Activated T-cell treated with anti-CD3 and anti-CD28 coated beads, Interleukin-2, amount 50 U/mL, for 4 hours (primary cell): ENCODE data around the gene SRPK2. TPM values are rescaled to one million over a fixed set of nuclear protein-coding genes. Genes with fewer than 3 reads are reported as not detected.
"Not testable (repeated sequence)": the region's sequence is repeated elsewhere in the genome, so short reads cannot be mapped to it uniquely, and the experiment has no call there.

Experiments used
- ATAC-seq, 2 donors: fragments of 200-7000 bp; cut with Tn5 transposase; one replicate each; pipeline ENCODE4 v1.10.0; 2021
- DNase-seq: peaks from one replicate; pipeline ENCODE4 v3.0.0-alpha.2; 2020
- H3K27me3 Mint-ChIP-seq: one replicate; pipeline ENCODE4 v1.8.0; 2021; ENCODE audit warnings: low read depth, mixed read lengths
- H3K36me3 Mint-ChIP-seq: one replicate; pipeline ENCODE4 v1.8.0; 2022; ENCODE audit warnings: mixed read lengths; ENCODE audit not compliant: insufficient read depth
- H3K4me1 Mint-ChIP-seq: one replicate; pipeline ENCODE4 v1.8.0; 2021; ENCODE audit warnings: low read depth, mixed read lengths
- H3K4me3 Mint-ChIP-seq: one replicate; pipeline ENCODE4 v1.8.0; 2021; ENCODE audit warnings: mild to moderate bottlenecking, moderate library complexity, mixed read lengths
- H3K9me3 Mint-ChIP-seq: one replicate; pipeline ENCODE4 v1.8.0; 2021; ENCODE audit warnings: mixed read lengths
- total RNA-seq, 3 donors: library from RNA; stranded (reverse); gene quantifications; one replicate each; pipeline ENCODE4 v1.2.1, GENCODE V29; 2021

SRPK2 gene
- total RNA-seq, 3 donors from 2014 or later = 29.6 to 32.2 (median 30.0) TPM

DNA sequence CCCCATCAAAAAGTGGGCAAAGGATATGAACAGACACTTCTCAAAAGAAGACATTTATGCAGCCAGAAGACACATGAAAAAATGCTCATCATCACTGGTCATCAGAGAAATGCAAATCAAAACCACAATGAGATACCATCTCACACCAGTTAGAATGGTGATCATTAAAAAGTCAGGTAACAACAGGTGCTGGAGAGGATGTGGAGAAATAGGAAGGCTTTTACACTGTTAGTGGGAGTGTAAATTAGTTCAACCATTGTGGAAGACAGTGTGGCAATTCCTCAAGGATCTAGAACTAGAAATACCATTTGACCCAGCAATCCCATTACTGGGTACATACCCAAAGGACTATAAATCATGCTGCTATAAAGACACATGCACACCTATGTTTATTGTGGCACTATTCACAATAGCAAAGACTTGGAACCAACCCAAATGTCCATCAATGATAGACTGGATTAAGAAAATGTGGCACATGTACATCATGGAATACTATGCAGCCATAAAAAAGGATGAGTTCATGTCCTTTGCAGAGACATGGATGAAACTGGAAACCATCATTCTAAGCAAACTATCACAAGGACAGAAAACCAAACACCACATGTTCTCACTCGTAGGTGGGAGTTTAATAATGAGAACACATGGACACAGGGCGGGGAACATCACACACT, 128.4 kb downstream of the SRPK2 start:
- not testable (repeated sequence) for H3K36me3 Mint-ChIP-seq, H3K27me3 Mint-ChIP-seq, H3K4me3 Mint-ChIP-seq, DNase-seq, H3K9me3 Mint-ChIP-seq, ATAC-seq
- peaks cover 45% of the 10 kb centered on the region for H3K4me1 Mint-ChIP-seq

DNA sequence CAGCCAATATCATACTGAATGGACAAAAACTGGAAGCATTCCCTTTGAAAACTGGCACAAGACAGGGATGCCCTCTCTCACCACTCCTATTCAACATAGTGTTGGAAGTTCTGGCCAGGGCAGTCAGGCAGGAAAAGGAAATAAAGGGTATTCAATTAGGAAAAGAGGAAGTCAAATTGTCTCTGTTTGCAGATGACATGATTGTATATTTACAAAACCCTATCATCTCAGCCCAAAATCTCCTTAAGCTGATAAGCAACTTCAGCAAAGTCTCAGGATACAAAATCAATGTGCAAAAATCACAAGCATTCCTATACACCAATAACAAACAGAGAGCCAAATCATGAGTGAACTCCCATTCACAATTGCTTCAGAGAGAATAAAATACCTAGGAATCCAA, 129.8 kb downstream of the SRPK2 start:
- H3K4me1 Mint-ChIP-seq = peaks cover 37% of the 10 kb centered on the region
- not testable (repeated sequence) for H3K36me3 Mint-ChIP-seq, H3K4me3 Mint-ChIP-seq, H3K27me3 Mint-ChIP-seq, H3K9me3 Mint-ChIP-seq, ATAC-seq, DNase-seq

DNA sequence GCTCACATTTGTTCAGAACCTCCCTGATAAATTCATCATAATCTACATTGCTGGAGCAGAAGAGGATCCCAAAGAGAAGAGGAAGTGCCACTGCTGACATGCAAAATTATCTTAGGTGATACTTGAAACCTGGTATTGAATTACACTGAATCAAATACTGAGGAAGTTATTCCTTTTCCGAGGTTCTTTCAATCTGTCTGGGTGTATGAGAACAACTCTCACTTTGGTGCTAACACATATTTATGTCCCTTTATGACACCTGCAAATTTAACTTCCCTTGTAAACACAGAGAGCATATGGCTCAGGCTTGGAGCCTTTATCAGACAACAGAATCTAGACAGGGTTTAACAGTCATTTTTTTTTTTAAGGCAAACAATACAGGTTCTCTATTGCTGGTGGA, 131.4 kb downstream of the SRPK2 start:
- no peak for DNase-seq
- Mint-ChIP-seq H3K36me3 (no peaks in the 10 kb centered on the region), H3K27me3 (no peaks in the 10 kb centered on the region), H3K9me3 (no peaks in the 10 kb centered on the region), H3K4me3 (no peak overlapping the region), H3K4me1 (peaks cover 39% of the 10 kb centered on the region)
- ATAC-seq = no peak

DNA sequence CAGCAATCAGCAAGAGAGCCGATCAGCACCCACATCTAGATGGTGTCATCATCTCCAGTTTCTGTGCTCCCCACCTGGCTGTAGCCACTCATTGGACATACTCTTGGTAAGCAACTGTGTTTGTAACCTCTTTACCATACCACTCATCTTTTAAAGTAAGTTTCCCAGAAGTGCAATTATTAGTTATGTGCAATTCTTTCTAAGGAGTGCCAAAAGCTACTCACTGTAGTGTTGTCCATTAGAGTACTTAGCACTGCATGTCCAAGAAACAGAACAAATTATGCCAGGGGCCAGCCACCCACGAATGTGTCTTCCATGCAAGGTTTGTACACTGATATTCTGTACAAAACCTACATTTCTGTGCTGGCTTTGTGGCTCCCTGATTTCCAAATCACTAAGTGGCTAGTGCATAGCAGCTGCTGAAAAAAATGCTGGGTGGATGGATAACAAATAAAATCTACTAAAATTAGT, 131.9 kb downstream of the SRPK2 start:
- DNase-seq (no peak), ATAC-seq (no peak)
- Mint-ChIP-seq H3K27me3 (no peaks in the 10 kb centered on the region), H3K36me3 (peaks cover 1% of the 10 kb centered on the region), H3K9me3 (no peaks in the 10 kb centered on the region), H3K4me1 (peaks cover 42% of the 10 kb centered on the region), H3K4me3 (no peak overlapping the region)

DNA sequence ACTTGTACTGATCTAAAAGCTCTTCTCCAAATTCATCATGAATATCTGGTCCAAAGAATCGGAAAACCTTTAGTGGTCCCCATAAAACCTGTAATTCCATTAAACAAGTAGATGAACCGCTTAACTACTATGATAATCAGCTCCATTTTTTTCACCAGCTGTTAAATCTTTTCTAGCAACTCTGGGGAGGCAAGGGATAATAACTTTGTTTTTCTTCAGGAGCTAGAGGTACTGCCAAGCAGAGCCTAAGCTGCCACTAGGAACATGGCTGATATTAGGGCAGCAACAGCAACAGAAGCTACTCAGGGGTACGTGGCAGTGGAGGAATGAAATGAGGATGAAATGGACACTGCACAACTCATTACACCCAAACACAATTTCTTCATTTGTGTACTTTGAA, 138.0 kb downstream of the SRPK2 start:
- H3K4me1 Mint-ChIP-seq = peaks cover 32% of the 10 kb centered on the region
- H3K27me3 Mint-ChIP-seq = no peaks in the 10 kb centered on the region
- H3K4me3 Mint-ChIP-seq = no peak overlapping the region
- no peaks in the 10 kb centered on the region for H3K9me3 Mint-ChIP-seq
- ATAC-seq (no peak), DNase-seq (no peak)
- peaks cover 1% of the 10 kb centered on the region for H3K36me3 Mint-ChIP-seq

DNA sequence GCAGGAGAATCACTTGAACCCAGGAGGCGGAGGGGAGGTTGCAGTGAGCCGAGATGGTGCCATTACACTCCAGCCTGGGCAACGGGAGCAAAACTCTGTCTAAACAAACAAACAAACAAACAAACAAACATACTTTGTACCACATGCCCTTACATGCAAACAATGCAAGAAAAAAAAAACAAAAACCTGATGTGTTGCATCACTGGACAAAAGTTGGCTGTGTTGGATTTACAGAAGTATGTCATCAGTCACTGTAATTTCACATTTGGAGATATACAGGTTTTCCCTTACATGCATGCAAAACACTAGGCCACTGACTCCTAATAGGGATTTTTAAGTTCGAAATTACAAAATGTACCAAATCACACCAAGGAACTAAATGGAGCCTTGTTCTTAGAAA, 138.5 kb downstream of the SRPK2 start:
- H3K36me3 Mint-ChIP-seq = peaks cover 1% of the 10 kb centered on the region
- peaks cover 30% of the 10 kb centered on the region for H3K4me1 Mint-ChIP-seq
- ATAC-seq = no peak
- H3K27me3 Mint-ChIP-seq = no peaks in the 10 kb centered on the region
- H3K9me3 Mint-ChIP-seq = no peaks in the 10 kb centered on the region
- no peak overlapping the region for H3K4me3 Mint-ChIP-seq
- no peak for DNase-seq

DNA sequence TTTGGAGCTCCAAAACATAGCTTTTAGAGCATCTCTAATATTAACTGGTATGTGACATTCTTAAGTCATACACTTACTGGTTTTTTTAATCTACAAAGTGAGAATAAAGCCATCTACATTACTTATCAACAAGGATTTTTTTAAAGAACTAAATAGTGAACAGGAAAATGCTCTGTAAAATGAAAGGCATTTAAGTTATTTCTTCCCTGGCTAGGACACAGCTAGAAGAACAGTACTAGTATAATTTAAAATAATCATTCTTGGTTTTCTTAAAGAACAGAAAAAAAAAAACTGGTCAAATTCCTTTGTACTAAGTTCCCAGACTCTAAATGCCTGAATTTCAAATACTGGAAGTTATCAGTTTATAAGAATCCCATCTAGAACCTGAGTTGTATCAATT, 139.5 kb downstream of the SRPK2 start:
- no peak overlapping the region for H3K4me3 Mint-ChIP-seq
- DNase-seq (no peak), ATAC-seq (no peak)
- peaks cover 29% of the 10 kb centered on the region for H3K4me1 Mint-ChIP-seq
- H3K36me3 Mint-ChIP-seq = peaks cover 1% of the 10 kb centered on the region
- H3K27me3 Mint-ChIP-seq = no peaks in the 10 kb centered on the region
- H3K9me3 Mint-ChIP-seq = no peaks in the 10 kb centered on the region

DNA sequence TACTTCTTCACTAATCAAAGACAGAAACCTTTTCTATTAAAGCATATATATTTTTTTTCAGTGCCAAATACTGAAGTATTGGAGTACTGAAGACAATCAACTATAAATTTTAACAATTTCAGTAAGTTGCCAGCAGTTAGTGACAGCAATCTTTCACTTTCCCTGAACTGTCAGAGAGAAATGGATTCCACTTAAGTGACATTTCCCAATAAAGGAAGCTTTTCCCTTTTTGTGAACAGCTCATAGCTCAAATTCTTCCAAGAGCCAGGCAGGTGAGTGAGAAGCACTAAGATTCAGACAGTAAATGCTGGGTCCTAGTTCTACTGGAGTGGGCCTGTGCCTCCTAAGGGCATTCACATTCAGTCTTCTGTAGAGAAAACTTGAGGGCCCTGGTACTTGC, 142.0 kb downstream of the SRPK2 start:
- ATAC-seq (no peak), DNase-seq (no peak)
- Mint-ChIP-seq H3K4me3 (no peak overlapping the region), H3K36me3 (no peaks in the 10 kb centered on the region), H3K9me3 (no peaks in the 10 kb centered on the region), H3K27me3 (no peaks in the 10 kb centered on the region), H3K4me1 (peaks cover 20% of the 10 kb centered on the region)

DNA sequence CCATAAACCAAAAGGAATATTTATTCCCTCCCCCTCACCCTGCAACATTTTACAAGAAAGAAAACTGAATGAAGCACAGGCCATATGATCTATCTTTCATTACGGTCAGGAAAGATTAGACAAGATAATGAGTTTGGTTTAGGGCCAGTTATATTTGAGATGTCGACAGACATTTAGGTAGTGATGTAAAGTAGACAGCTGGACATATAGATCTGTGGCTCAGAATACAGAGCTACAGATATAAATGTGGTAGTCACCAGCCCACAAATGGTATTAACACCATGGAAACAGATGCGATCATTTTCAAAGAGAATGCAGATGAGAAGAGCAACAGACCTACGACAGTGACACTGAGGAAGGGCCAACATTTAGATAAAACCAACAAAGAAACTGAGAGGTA, 142.5 kb downstream of the SRPK2 start:
- no peaks in the 10 kb centered on the region for H3K36me3 Mint-ChIP-seq
- DNase-seq (no peak), ATAC-seq (no peak)
- peaks cover 23% of the 10 kb centered on the region for H3K4me1 Mint-ChIP-seq
- H3K4me3 Mint-ChIP-seq = no peak overlapping the region
- no peaks in the 10 kb centered on the region for H3K9me3 Mint-ChIP-seq
- H3K27me3 Mint-ChIP-seq = no peaks in the 10 kb centered on the region

DNA sequence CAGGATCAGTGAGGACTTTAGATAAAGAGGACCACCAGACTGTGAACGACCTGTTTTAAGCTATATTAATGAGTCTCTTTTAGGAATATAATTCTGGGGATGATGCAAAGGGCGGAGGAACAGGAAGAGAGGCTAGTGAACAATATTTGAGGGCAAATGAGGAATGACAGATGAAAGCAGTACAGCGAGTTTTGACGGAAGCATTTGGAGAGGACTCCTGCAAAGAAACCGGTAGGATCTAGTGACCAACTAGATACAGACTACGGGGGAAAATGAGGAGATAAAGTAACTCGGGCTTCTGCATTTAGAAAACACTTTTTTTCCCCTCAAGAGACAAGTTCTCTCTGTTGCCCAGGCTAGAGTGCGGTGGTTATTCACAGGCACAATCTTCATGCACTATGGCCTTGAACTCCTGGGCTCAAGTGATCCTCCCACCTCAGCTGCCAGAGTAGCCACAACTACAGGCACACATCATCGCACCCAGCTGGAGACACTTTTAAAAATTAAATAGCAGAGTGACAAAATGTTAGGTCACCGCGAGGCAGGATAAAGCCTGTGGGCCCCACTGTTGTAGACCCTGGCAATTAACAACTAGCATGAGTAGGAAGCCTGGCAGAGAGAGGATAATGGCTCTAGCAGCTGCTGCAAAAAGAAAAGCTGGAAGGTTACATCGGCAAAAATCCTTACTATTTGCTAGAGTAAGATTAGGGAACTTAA, 143.2 kb downstream of the SRPK2 start:
- no peaks in the 10 kb centered on the region for H3K27me3 Mint-ChIP-seq
- no peak overlapping the region for H3K4me3 Mint-ChIP-seq
- DNase-seq (no peak), ATAC-seq (no peak)
- peaks cover 24% of the 10 kb centered on the region for H3K4me1 Mint-ChIP-seq
- H3K9me3 Mint-ChIP-seq = no peaks in the 10 kb centered on the region
- H3K36me3 Mint-ChIP-seq = no peaks in the 10 kb centered on the region

DNA sequence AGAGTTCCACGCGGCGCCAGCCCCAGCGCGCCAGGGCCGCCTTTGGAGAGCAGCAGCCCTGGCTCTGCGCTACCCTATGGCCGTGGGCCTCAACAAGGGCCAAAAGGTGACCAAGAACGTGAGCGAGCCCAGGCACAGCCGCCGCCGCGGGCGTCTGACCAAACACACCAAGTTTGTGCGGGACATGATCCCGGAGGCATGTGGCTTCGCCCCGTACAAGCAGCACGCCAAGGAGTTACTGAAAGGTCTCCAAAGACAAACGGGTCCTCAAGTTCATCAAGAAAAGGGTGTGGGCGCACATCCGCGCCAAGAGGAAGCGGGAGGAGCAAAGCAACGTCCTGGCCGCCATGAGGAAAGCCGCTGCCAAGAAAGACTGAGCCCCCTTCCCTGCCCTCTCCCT, 144.1 kb downstream of the SRPK2 start:
- Mint-ChIP-seq H3K36me3 (no peaks in the 10 kb centered on the region), H3K4me1 (peaks cover 31% of the 10 kb centered on the region)

DNA sequence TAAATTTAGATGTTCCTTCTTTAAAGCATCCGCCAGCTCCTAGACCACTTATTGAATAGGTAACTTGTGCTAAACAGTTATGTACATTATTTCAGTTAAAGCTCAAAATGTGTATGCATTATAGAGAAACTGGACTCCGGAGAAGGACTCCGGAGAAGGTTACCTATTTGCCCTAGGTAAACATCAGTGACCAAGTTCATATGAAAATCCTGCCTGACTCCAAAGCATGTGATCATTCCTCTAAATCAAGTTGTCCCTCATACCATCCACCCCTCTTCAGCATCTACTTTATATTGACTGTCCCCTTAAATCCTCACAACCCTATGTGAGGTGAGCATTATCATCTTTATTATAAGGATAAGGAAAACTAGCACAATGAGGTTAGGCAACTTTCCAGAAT, 147.5 kb downstream of the SRPK2 start:
- Mint-ChIP-seq H3K4me1 (peaks cover 52% of the 10 kb centered on the region), H3K9me3 (no peaks in the 10 kb centered on the region), H3K27me3 (no peaks in the 10 kb centered on the region), H3K36me3 (no peaks in the 10 kb centered on the region), H3K4me3 (no peak overlapping the region)
- no peak for ATAC-seq
- DNase-seq = no peak

More for the DNA sequence above, 144.1 kb downstream of the SRPK2 start:
- ATAC-seq = no peak
- no peak for DNase-seq
- Mint-ChIP-seq H3K27me3 (no peaks in the 10 kb centered on the region), H3K4me3 (no peak overlapping the region), H3K9me3 (no peaks in the 10 kb centered on the region)

DNA sequence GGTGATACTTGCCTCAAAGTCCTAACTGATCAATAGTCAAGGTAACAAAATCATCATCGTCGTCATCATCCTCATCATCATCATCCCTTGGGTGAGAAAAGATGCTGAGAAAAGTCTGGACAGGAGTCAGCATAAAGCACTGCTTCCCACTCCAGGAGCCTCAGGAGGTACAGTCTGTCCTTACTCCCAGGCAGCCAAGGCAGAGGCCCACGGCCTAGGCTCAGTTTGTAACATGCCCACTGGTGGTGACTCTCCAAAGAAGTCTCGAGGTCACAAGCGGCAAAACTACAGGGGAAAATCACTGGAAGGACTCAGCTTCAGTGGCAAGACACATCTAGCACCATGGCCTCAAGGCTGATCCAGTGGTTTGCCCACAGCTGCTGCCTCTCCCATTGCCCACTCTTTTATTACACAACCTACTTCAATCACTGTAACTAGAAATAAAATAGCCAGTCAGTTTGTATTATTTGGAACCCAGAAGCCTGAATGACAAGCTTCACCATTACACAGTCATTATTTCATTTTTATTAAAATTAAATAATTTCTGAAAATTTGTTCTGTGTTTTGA, 150.4 kb downstream of the SRPK2 start:
- Mint-ChIP-seq H3K36me3 (no peaks in the 10 kb centered on the region), H3K4me1 (peaks cover 57% of the 10 kb centered on the region), H3K9me3 (no peaks in the 10 kb centered on the region), H3K4me3 (no peak overlapping the region), H3K27me3 (no peaks in the 10 kb centered on the region)
- no peak for ATAC-seq
- DNase-seq = no peak

DNA sequence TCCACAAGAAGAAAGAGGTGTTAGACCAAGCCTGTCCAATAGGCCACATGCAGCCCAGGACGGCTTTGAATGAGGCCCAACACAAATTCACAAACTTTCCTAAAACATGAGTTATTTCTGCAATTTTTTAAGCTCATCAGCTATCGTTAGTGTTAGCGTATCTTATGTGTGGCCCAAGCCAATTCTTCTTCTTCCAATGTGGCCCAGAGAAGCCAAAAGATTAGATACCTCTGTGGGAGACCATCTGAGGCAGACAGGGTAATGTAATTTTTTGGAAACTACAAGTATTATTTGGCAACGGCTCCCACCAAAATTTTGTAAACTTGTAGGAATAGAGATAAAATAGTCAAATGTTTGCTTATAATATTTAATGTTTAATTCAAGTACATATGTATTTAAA, 153.8 kb downstream of the SRPK2 start:
- ATAC-seq = no peak
- H3K9me3 Mint-ChIP-seq = no peaks in the 10 kb centered on the region

DNA sequence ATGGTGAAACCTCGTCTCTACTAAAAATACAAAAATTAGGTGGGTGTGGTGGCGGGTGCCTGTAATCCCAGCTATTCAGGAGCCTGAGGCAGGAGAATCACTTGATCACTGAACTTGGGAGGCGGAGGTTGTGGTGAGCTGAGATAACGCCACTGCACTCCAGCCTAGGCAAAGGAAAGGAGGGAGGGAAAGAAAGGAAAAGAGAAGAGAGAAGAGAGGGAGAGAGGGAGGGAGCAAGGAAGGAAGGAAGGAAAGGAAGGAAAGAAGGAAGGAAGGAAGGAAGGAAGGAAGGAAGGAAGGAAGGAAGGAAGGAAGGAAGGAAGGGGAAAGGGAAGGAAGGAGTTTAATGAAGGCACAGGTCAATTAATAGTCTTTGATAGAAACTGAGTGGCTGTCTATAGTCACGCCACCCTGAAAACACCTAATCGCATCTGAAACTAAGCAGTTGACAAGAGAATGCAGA, 155.9 kb downstream of the SRPK2 start:
- not testable (repeated sequence) for DNase-seq, ATAC-seq, H3K9me3 Mint-ChIP-seq, H3K27me3 Mint-ChIP-seq, H3K4me3 Mint-ChIP-seq
- Mint-ChIP-seq H3K4me1 (peaks cover 25% of the 10 kb centered on the region), H3K36me3 (peaks cover 12% of the 10 kb centered on the region)

More for the DNA sequence above, 153.8 kb downstream of the SRPK2 start:
- Mint-ChIP-seq H3K4me1 (peaks cover 38% of the 10 kb centered on the region), H3K4me3 (no peak overlapping the region), H3K36me3 (peaks cover 7% of the 10 kb centered on the region), H3K27me3 (no peaks in the 10 kb centered on the region)
- DNase-seq = no peak
